Adrenal gland (tissue), 12 donors: ENCODE data around the gene TSPO. TPM values are rescaled to one million over a fixed set of nuclear protein-coding genes. Genes with fewer than 3 reads are reported as not detected.

Experiments
- DNase-seq, 7 donors: peaks; one replicate each; pipeline ENCODE4 v3.0.0-alpha.2; 2019 to 2020
- H3K27ac ChIP-seq, 5 donors: fragments of 200-600 bp; sonication (generic) in 4 of 5; 1 replicate in 3 of 5; 2 replicates in 2 of 5; pipeline versions ENCODE4 v1.5.1 to v1.8.0; 2016 to 2020; ENCODE audit warnings: mild to moderate bottlenecking in 1 of 5
- H3K27me3 ChIP-seq: fragments of 200-600 bp; 2 replicates; pipeline ENCODE4 v1.8.0; 2021
- H3K36me3 ChIP-seq, 2 donors: fragments of 200-600 bp; replicated peaks in 1 of 2; 1 replicate in 1 of 2; 2 replicates in 1 of 2; pipeline versions ENCODE4 v1.5.1 to v1.8.0; 2018 to 2022
- H3K4me1 ChIP-seq, 2 donors: fragments of 200-600 bp; replicated peaks in 1 of 2; 1 replicate in 1 of 2; 2 replicates in 1 of 2; pipeline versions ENCODE4 v1.5.1 to v1.8.0; 2018 to 2021
- H3K4me3 ChIP-seq, 4 donors: fragments of 200-600 bp; sonication (generic) in 3 of 4; one replicate each; pipeline ENCODE4 v1.5.1; 2016 to 2018
- H3K9me3 ChIP-seq, 3 donors: fragments of 200-600 bp; sonication (generic) in 1 of 3; replicated peaks in 1 of 3; 1 replicate in 2 of 3; 2 replicates in 1 of 3; pipeline versions ENCODE4 v1.5.1 to v1.8.0; 2016 to 2021
- CTCF ChIP-seq, 6 experiments: fragments of 450-650 bp in 4 of 6; fragments of 200-600 bp in 2 of 6; sonication (generic) in 1 of 6; IDR thresholded peaks; 1 replicate in 5 of 6; 2 replicates in 1 of 6; pipeline versions ENCODE4 v1.5.1 to v1.8.0; 2016 to 2021; ENCODE audit warnings: antibody characterized with exemption in 6 of 6, mild to moderate bottlenecking in 2 of 6, moderate library complexity in 1 of 6
- POLR2A ChIP-seq, 2 donors: fragments of 450-650 bp; IDR thresholded peaks; one replicate each; pipeline ENCODE4 v1.6.1; 2017; ENCODE audit warnings: antibody characterized with exemption in 2 of 2, mild to moderate bottlenecking in 2 of 2, moderate library complexity in 1 of 2
- WGBS, 4 donors: extraction: QIAGEN DNeasy Blood & Tissue Kit in 2 of 4; methylation state at CpG; one replicate each; pipeline versions ENCODE4 v1.1.5 to v1.1.7; 2013 to 2017; 5-methylcytosine and 5-hydroxymethylcytosine counted together
- intact Hi-C, 2 donors: fragments of 100-400 bp; cut with DNase I; formaldehyde crosslinking; loops; one replicate each; pipeline versions ENCODE4 v1.14.1 to v1.15.0; 2022 to 2023
- polyA plus RNA-seq, 3 donors: library from polyadenylated mRNA; stranded (reverse); fragments of 200-250 nt in 2 of 3; fragments of 350-450 nt in 1 of 3; fragmentation: Illumina TruSeq in 1 of 3; extraction: RNeasy Lipid Tissue Mini Kit (QIAGEN cat#74804) in 1 of 3; gene quantifications; one replicate each; pipeline ENCODE4 v1.2.3, GENCODE V29; 2013 to 2014
- total RNA-seq, 9 donors: library from RNA; depleted of rRNA in 4 of 9; stranded (reverse); fragments of >200 nt in 4 of 9; fragments of 120-200 nt in 1 of 9; fragmentation: NEBNext Ultra II Directional in 1 of 9; extraction: Animal tissue kit (Norgen Biotek cat#: 25700) in 1 of 9; gene quantifications; one replicate each; pipeline versions ENCODE4 v1.1.0 to v1.2.4, GENCODE V29; 2013 to 2023
- donor health status: healthy with polysubstance abuse.
- donor health status: Bipolar disorder and iron deficiency.
- donor health status: DM: yes; HTN: yes; CAD: no.
- donor health status: DM: no; HTN: no; CAD: no.
- donor health status: DM: no; HTN: no; CAD: no.
- donor health status: DM: yes; HTN: yes; CAD: no.

Gene TSPO
- total and polyA plus RNA-seq, 12 donors, result 7.8 to 881 (median 229) TPM

- no peak for DNase-seq
- H3K4me1 ChIP-seq, result peaks cover 14 to 20% of the 10 kb centered on the region in 2 donors
- 85 to 93% (median 90%) methylated on average over 5 of the region's 5 CpGs for WGBS, 4 donors
- H3K4me3 ChIP-seq, result no peak overlapping the region
- H3K27ac ChIP-seq, result no peak overlapping the region
- intact Hi-C loops, result no loop called here
- no peaks in the 10 kb centered on the region for H3K36me3 ChIP-seq
- H3K27me3 ChIP-seq, result no peaks in the 10 kb centered on the region
- no peaks in the 10 kb centered on the region for H3K9me3 ChIP-seq
- TF ChIP-seq POLR2A (IDR thresholded peaks at IDR 0.05) (no peak), CTCF (IDR thresholded peaks at IDR 0.05) (no peak)
Measured at GRCh38 chr22:43188829-43189545, 37.6 kb downstream of the TSPO start.

GRCh38 chr22:43191831-43192230, 40.5 kb downstream of the TSPO start:
- intact Hi-C loops, result no loop called here
- no peaks in the 10 kb centered on the region for H3K36me3 ChIP-seq

GRCh38 chr22:43197271-43197941, 46.0 kb downstream of the TSPO start:
- Histone ChIP-seq H3K4me3 (no peak overlapping the region), H3K27ac (no peak overlapping the region), H3K4me1 (peaks cover 0 to 8% of the 10 kb centered on the region in 2 donors), H3K9me3 (no peaks in the 10 kb centered on the region), H3K27me3 (no peaks in the 10 kb centered on the region), H3K36me3 (no peaks in the 10 kb centered on the region)
- 79 to 81% (median 79%) methylated on average over 15 to 22 of the region's 22 CpGs for WGBS, 4 donors
- intact Hi-C loops, result no loop called here
- TF ChIP-seq CTCF (IDR thresholded peaks at IDR 0.05) (no peak), POLR2A (IDR thresholded peaks at IDR 0.05) (no peak)
- DNase-seq, result no peak

More at GRCh38 chr22:43191831-43192230, 40.5 kb downstream of the TSPO start:
- H3K27me3 ChIP-seq, result no peaks in the 10 kb centered on the region
- H3K4me1 ChIP-seq, result no peaks in the 10 kb centered on the region
- H3K27ac ChIP-seq, result no peak overlapping the region
- no peak for DNase-seq
- TF ChIP-seq CTCF (IDR thresholded peaks at IDR 0.05) (no peak), POLR2A (IDR thresholded peaks at IDR 0.05) (no peak)
- H3K4me3 ChIP-seq, result no peak overlapping the region
- no peaks in the 10 kb centered on the region for H3K9me3 ChIP-seq

GRCh38 chr22:43198126-43198525, 46.8 kb downstream of the TSPO start:
- peaks cover 6 to 16% of the 10 kb centered on the region in 2 donors for H3K4me1 ChIP-seq
- 62 to 74% (median 71%) methylated on average over 3 to 5 of the region's 5 CpGs for WGBS, 4 donors
- no peaks in the 10 kb centered on the region for H3K9me3 ChIP-seq
- no peaks in the 10 kb centered on the region for H3K36me3 ChIP-seq
- no peaks in the 10 kb centered on the region for H3K27me3 ChIP-seq
- H3K27ac ChIP-seq, result no peak overlapping the region
- intact Hi-C loops, result no loop called here
- no peak for TF ChIP-seq CTCF (IDR thresholded peaks at IDR 0.05)
- TF ChIP-seq POLR2A (IDR thresholded peaks at IDR 0.05), result no peak
- H3K4me3 ChIP-seq, result no peak overlapping the region
- DNase-seq, result no peak
